Body of pancreas (tissue), 4 donors: Measurements from ENCODE around the gene KLHL24. TPM values are rescaled to one million over a fixed set of nuclear protein-coding genes. Genes with fewer than 3 reads are reported as not detected.
"Not testable (repeated sequence)": the region's sequence is repeated elsewhere in the genome, so short reads cannot be mapped to it uniquely, and the experiment has no call there.

Experiments
- ATAC-seq: fragments of 150-250 bp; one replicate; pipeline ENCODE4 v1.9.1; 2016
- DNase-seq, 4 donors: peaks; one replicate each; pipeline ENCODE4 v3.0.0-alpha.2; 2019
- H3K27ac ChIP-seq, 4 donors: fragments of 200-600 bp; sonication (generic); 1 replicate in 3 of 4; 2 replicates in 1 of 4; pipeline versions ENCODE4 v1.5.1 to v1.6.1; 2016 to 2019; ENCODE audit warnings: mild to moderate bottlenecking in 1 of 4, mixed read lengths in 1 of 4, moderate library complexity in 1 of 4
- H3K27me3 ChIP-seq, 2 donors: fragments of 200-600 bp; sonication (generic); one replicate each; pipeline ENCODE4 v1.6.0; 2016; ENCODE audit warnings: mild to moderate bottlenecking in 1 of 2
- H3K36me3 ChIP-seq, 2 donors: fragments of 200-600 bp; sonication (generic); replicated peaks in 1 of 2; 2 replicates each; pipeline ENCODE4 v1.5.1; 2016; ENCODE audit warnings: low read depth in 2 of 2; ENCODE audit not compliant: insufficient read depth in 1 of 2
- H3K4me1 ChIP-seq: fragments of 200-600 bp; sonication (generic); one replicate; pipeline ENCODE4 v1.6.0; 2016
- H3K4me3 ChIP-seq, 2 donors: fragments of 200-600 bp; sonication (generic); 1 replicate in 1 of 2; 2 replicates in 1 of 2; pipeline ENCODE4 v1.5.1; 2016 to 2019
- H3K9me3 ChIP-seq, 3 donors: fragments of 200-600 bp; sonication (generic); 1 replicate in 2 of 3; 2 replicates in 1 of 3; pipeline ENCODE4 v1.5.1; 2016
- POLR2A ChIP-seq, 3 donors: fragments of 450-650 bp; IDR thresholded peaks; one replicate each; pipeline ENCODE4 v1.6.1; 2016; ENCODE audit warnings: antibody characterized with exemption in 3 of 3, mild to moderate bottlenecking in 2 of 3
- WGBS, 2 donors: methylation state at CpG; one replicate each; pipeline ENCODE4 v1.1.5; 2017; 5-methylcytosine and 5-hydroxymethylcytosine counted together
- intact Hi-C: fragments of 100-400 bp; cut with DNase I; formaldehyde crosslinking; loops from one replicate; pipeline ENCODE4 v1.15.1; 2023
- total RNA-seq, 2 donors: library from RNA; depleted of rRNA; stranded (reverse); fragments of >200 nt; gene quantifications; one replicate each; pipeline ENCODE4 v1.1.0, GENCODE V29; 2016
- TF ChIP-seq, protein P1 (sequence below), 7 experiments: fragments of 450-650 bp in 4 of 7; fragments of 200-600 bp in 3 of 7; sonication (generic) in 3 of 7; IDR thresholded peaks; one replicate each; pipeline ENCODE4 v1.5.1; 2016 to 2019; ENCODE audit warnings: antibody characterized with exemption in 7 of 7

KLHL24 gene
- total RNA-seq, 2 donors from 2014 or later, result 22.7 to 46.2 TPM

DNA sequence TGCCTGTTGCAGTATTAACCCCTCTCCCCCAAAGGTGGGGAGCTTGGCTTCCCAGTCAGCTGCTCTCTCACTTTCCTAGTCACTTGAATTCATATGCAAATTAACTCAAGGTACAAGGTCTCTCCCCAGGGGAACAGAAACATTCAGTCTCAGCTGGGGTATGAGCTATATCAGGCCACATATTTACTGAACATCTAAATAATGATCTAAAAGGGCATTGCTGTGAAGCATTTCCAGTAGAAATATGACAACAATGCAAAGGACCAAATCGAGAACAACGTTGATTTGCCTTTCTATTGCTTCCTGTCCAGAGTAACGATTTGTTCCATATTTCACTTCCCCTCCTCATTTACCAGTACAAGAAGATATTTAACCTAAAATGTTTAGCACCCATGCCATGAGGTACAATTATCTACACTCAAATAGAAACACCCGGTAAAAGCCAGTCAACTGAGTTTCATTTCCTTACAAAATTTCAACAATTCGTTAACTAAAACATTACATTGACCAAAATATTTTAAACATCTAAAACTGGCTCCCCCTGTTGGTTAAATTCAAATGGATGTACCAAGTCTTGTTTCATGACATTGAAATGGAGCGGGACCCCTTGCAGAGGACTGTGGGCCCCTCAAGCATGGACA is 43.4 kb upstream of the KLHL24 start:
- intact Hi-C loops, result no loop called here

GRCh38 chr3:183592821-183593220 is 42.6 kb upstream of the KLHL24 start:
- H3K9me3 ChIP-seq, result no peaks in the 10 kb centered on the region
- H3K27me3 ChIP-seq, result no peaks in the 10 kb centered on the region
- no peaks in the 10 kb centered on the region for H3K4me1 ChIP-seq
- no peak for ATAC-seq
- H3K27ac ChIP-seq, result no peak overlapping the region
- intact Hi-C loops, result no loop called here
- DNase-seq, result no peak
- H3K4me3 ChIP-seq, result no peak overlapping the region
- TF ChIP-seq, protein P1, sequence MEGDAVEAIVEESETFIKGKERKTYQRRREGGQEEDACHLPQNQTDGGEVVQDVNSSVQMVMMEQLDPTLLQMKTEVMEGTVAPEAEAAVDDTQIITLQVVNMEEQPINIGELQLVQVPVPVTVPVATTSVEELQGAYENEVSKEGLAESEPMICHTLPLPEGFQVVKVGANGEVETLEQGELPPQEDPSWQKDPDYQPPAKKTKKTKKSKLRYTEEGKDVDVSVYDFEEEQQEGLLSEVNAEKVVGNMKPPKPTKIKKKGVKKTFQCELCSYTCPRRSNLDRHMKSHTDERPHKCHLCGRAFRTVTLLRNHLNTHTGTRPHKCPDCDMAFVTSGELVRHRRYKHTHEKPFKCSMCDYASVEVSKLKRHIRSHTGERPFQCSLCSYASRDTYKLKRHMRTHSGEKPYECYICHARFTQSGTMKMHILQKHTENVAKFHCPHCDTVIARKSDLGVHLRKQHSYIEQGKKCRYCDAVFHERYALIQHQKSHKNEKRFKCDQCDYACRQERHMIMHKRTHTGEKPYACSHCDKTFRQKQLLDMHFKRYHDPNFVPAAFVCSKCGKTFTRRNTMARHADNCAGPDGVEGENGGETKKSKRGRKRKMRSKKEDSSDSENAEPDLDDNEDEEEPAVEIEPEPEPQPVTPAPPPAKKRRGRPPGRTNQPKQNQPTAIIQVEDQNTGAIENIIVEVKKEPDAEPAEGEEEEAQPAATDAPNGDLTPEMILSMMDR (IDR thresholded peaks at IDR 0.05), result no peak
- TF ChIP-seq POLR2A (IDR thresholded peaks at IDR 0.05), result no peak
- 84 to 98% methylated on average over 7 of the region's 7 CpGs for WGBS, 2 donors
- H3K36me3 ChIP-seq, result no peaks in the 10 kb centered on the region

More for the DNA sequence above, 43.4 kb upstream of the KLHL24 start:
- H3K27me3 ChIP-seq, result no peaks in the 10 kb centered on the region
- no peak overlapping the region for H3K27ac ChIP-seq
- no peaks in the 10 kb centered on the region for H3K36me3 ChIP-seq
- H3K9me3 ChIP-seq, result no peaks in the 10 kb centered on the region
- TF ChIP-seq POLR2A (IDR thresholded peaks at IDR 0.05), result no peak
- TF ChIP-seq, protein P1 (IDR thresholded peaks at IDR 0.05), result peak in 5 of 7 experiments; percentile 6 to 19 (median 10)
- no peak for DNase-seq
- H3K4me1 ChIP-seq, result no peaks in the 10 kb centered on the region
- no peak overlapping the region for H3K4me3 ChIP-seq
- no peak for ATAC-seq
- 35 to 45% methylated on average over 6 of the region's 6 CpGs for WGBS, 2 donors

- DNase-seq, result no peak
- Histone ChIP-seq H3K36me3 (no peaks in the 10 kb centered on the region), H3K27me3 (no peaks in the 10 kb centered on the region), H3K9me3 (no peaks in the 10 kb centered on the region), H3K4me3 (no peak overlapping the region), H3K4me1 (no peaks in the 10 kb centered on the region), H3K27ac (no peak overlapping the region)
- ATAC-seq, result no peak
- TF ChIP-seq POLR2A (IDR thresholded peaks at IDR 0.05), result no peak
- TF ChIP-seq, protein P1 (IDR thresholded peaks at IDR 0.05), result no peak
- intact Hi-C loops, result no loop called here
- 92 to 98% methylated on average over 2 of the region's 2 CpGs for WGBS, 2 donors
These were observed 40.8 kb upstream of the KLHL24 start for GRCh38 chr3:183594636-183595035.

GRCh38 chr3:183597959-183598358 is 37.5 kb upstream of the KLHL24 start:
- Histone ChIP-seq H3K36me3 (no peaks in the 10 kb centered on the region), H3K4me1 (no peaks in the 10 kb centered on the region), H3K4me3 (no peak overlapping the region), H3K9me3 (no peaks in the 10 kb centered on the region), H3K27ac (no peak overlapping the region), H3K27me3 (no peaks in the 10 kb centered on the region)
- ATAC-seq, result no peak
- DNase-seq, result no peak
- intact Hi-C loops, result no loop called here
- 53 to 75% methylated on average over 1 of the region's 1 CpG for WGBS, 2 donors
- TF ChIP-seq POLR2A (IDR thresholded peaks at IDR 0.05), result no peak
- TF ChIP-seq, protein P1 (IDR thresholded peaks at IDR 0.05), result no peak

DNA sequence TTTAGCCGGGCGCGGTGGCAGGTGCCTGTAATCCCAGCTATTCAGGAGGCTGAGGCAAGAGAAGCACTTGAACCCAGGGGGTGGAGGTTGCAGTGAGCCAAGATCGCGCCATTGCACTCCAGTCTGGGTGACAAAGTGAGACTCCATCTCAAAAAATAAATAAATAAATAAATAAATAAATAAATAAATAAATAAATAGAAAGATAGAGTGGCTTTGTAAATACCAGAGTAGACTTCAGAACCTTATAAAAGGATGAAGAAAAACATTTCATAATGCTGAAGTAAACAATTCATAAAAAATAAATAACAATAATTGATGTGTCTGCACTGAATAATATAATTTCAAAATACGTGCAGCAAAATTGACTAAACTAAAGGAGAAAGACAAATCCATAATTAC is 24.1 kb upstream of the KLHL24 start:
- H3K36me3 ChIP-seq, H3K27me3 ChIP-seq, H3K9me3 ChIP-seq, DNase-seq, H3K27ac ChIP-seq, ATAC-seq, H3K4me1 ChIP-seq, H3K4me3 ChIP-seq, intact Hi-C loops: not testable (repeated sequence)
- WGBS, 2 donors, result 93 to 96% methylated on average over 6 of the region's 6 CpGs
